ENCODE results near the gene INPP5A.

DNA sequence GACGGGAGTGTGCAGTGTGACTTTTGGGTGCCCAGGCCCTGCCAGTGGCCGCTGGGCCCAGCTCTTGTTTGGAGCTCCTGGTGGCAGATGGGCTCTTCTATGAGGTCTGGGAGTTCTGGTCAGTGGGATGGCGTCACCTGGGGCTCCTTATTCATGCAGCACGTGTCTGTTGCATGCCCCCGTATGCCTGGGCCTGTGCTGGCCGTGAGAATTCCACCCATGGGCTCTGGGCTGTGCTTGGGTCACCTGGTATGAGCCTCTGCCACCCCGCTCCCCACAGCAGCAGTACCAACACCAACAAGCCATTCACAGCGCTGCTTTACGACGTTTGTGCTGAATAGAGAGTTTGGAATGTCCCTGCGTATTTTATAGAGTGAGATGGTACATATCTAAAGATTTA, 27.1 kb downstream of the INPP5A start:
- TF ChIP-seq, protein P1, sequence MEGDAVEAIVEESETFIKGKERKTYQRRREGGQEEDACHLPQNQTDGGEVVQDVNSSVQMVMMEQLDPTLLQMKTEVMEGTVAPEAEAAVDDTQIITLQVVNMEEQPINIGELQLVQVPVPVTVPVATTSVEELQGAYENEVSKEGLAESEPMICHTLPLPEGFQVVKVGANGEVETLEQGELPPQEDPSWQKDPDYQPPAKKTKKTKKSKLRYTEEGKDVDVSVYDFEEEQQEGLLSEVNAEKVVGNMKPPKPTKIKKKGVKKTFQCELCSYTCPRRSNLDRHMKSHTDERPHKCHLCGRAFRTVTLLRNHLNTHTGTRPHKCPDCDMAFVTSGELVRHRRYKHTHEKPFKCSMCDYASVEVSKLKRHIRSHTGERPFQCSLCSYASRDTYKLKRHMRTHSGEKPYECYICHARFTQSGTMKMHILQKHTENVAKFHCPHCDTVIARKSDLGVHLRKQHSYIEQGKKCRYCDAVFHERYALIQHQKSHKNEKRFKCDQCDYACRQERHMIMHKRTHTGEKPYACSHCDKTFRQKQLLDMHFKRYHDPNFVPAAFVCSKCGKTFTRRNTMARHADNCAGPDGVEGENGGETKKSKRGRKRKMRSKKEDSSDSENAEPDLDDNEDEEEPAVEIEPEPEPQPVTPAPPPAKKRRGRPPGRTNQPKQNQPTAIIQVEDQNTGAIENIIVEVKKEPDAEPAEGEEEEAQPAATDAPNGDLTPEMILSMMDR (IDR thresholded peaks at IDR 0.05 in 2 of 3, conservative IDR thresholded peaks at IDR 0.05 in 1 of 3; ENCODE audit: control insufficient read depth in 2 of 3, extremely low read depth in 1 of 3, insufficient read depth in 1 of 3, low read depth in 3 of 3, low read length in 3 of 3) = no peak
- TF ChIP-seq, protein P2, sequence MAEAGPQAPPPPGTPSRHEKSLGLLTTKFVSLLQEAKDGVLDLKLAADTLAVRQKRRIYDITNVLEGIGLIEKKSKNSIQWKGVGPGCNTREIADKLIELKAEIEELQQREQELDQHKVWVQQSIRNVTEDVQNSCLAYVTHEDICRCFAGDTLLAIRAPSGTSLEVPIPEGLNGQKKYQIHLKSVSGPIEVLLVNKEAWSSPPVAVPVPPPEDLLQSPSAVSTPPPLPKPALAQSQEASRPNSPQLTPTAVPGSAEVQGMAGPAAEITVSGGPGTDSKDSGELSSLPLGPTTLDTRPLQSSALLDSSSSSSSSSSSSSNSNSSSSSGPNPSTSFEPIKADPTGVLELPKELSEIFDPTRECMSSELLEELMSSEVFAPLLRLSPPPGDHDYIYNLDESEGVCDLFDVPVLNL (IDR thresholded peaks at IDR 0.05; ENCODE audit: low read depth, low read length) = no peak
- TF ChIP-seq CBX5 (IDR thresholded peaks at IDR 0.05; ENCODE audit: low read depth) (no peak), HDAC6 (IDR thresholded peaks at IDR 0.05; ENCODE audit: unreplicated experiment) (no peak), FOXM1 (IDR thresholded peaks at IDR 0.05; ENCODE audit: low read depth, low read length) (no peak), SMC3 (IDR thresholded peaks at IDR 0.05; ENCODE audit: borderline replicate concordance, low read length) (no peak), IKZF1 (conservative IDR thresholded peaks at IDR 0.05) (no peak), CEBPB (IDR thresholded peaks at IDR 0.05; ENCODE audit: borderline replicate concordance in 1 of 2, low read depth in 2 of 2, low read length in 2 of 2) (no peak), EGR1 (IDR thresholded peaks at IDR 0.05; ENCODE audit: borderline replicate concordance in 1 of 2, low read depth in 2 of 2, low read length in 2 of 2) (no peak)
- TF ChIP-seq, protein P3, sequence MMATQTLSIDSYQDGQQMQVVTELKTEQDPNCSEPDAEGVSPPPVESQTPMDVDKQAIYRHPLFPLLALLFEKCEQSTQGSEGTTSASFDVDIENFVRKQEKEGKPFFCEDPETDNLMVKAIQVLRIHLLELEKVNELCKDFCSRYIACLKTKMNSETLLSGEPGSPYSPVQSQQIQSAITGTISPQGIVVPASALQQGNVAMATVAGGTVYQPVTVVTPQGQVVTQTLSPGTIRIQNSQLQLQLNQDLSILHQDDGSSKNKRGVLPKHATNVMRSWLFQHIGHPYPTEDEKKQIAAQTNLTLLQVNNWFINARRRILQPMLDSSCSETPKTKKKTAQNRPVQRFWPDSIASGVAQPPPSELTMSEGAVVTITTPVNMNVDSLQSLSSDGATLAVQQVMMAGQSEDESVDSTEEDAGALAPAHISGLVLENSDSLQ (IDR thresholded peaks at IDR 0.05) = no peak
- TF ChIP-seq, protein P4, sequence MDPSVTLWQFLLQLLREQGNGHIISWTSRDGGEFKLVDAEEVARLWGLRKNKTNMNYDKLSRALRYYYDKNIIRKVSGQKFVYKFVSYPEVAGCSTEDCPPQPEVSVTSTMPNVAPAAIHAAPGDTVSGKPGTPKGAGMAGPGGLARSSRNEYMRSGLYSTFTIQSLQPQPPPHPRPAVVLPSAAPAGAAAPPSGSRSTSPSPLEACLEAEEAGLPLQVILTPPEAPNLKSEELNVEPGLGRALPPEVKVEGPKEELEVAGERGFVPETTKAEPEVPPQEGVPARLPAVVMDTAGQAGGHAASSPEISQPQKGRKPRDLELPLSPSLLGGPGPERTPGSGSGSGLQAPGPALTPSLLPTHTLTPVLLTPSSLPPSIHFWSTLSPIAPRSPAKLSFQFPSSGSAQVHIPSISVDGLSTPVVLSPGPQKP (IDR thresholded peaks at IDR 0.05; ENCODE audit: low read depth, low read length) = no peak
- TF ChIP-seq, protein P5, sequence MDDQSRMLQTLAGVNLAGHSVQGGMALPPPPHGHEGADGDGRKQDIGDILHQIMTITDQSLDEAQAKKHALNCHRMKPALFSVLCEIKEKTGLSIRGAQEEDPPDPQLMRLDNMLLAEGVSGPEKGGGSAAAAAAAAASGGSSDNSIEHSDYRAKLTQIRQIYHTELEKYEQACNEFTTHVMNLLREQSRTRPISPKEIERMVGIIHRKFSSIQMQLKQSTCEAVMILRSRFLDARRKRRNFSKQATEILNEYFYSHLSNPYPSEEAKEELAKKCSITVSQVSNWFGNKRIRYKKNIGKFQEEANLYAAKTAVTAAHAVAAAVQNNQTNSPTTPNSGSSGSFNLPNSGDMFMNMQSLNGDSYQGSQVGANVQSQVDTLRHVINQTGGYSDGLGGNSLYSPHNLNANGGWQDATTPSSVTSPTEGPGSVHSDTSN (IDR thresholded peaks at IDR 0.05; ENCODE audit: insufficient replicate concordance, low read depth, low read length) = no peak

Measured in GM12878 (cell line).